Measurements from ENCODE around the gene WIPI1.

Gene WIPI1

GRCh38 chr17:68424861-68425260 is 32.4 kb downstream of the WIPI1 start:
- Histone ChIP-seq H3K36me3 (ENCODE audit: control insufficient read depth, insufficient read depth, low read length) (peaks cover 16% of the 10 kb centered on the region), H3K4me3 (replicated peaks; ENCODE audit: low read depth, low read length) (no peak overlapping the region), H3K27me3 (replicated peaks; ENCODE audit: control insufficient read depth, insufficient read depth, low read length) (no peaks in the 10 kb centered on the region)
- DNase-seq (ENCODE audit: extremely low read depth, insufficient read length), result no peak
- TF ChIP-seq CTCF (IDR thresholded peaks at IDR 0.05; ENCODE audit: insufficient read depth, low read length, poor library complexity, severe bottlenecking), result no peak

- H3K36me3 ChIP-seq (ENCODE audit: control insufficient read depth, insufficient read depth, low read length), result peaks cover 13% of the 10 kb centered on the region
- no peak overlapping the region for H3K4me3 ChIP-seq (replicated peaks; ENCODE audit: low read depth, low read length)
- DNase-seq (ENCODE audit: extremely low read depth, insufficient read length), result no peak
- no peak for TF ChIP-seq CTCF (IDR thresholded peaks at IDR 0.05; ENCODE audit: insufficient read depth, low read length, poor library complexity, severe bottlenecking)
- H3K27me3 ChIP-seq (replicated peaks; ENCODE audit: control insufficient read depth, insufficient read depth, low read length), result no peaks in the 10 kb centered on the region
Measured at GRCh38 chr17:68424203-68424602, 33.1 kb downstream of the WIPI1 start.

- Histone ChIP-seq H3K4me3 (replicated peaks; ENCODE audit: low read depth, low read length) (no peak overlapping the region), H3K27me3 (replicated peaks; ENCODE audit: control insufficient read depth, insufficient read depth, low read length) (no peaks in the 10 kb centered on the region), H3K36me3 (ENCODE audit: control insufficient read depth, insufficient read depth, low read length) (peaks cover 6% of the 10 kb centered on the region)
- no peak for TF ChIP-seq CTCF (IDR thresholded peaks at IDR 0.05; ENCODE audit: insufficient read depth, low read length, poor library complexity, severe bottlenecking)
- DNase-seq (ENCODE audit: extremely low read depth, insufficient read length), result no peak
Measured at GRCh38 chr17:68423251-68423650, 34.0 kb downstream of the WIPI1 start.

DNA sequence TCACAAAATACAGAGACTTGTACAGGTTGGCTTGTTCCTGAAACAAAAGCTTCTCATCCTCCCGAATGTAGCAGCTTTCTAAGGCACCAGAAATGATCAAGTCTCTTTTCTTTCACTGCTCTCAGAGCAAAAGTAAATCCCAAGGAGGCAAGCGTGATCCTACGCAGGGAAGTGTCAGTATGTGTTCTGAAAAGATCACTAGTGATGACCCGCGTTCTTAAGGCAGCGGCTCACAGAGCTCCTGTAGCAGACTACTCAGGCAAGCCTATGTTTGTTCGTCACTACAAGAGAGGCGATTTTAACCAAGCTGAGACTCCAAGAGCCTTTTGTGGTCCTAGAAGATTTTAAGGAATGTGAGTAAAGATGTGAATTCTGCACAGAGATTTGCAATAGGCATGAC is 34.5 kb downstream of the WIPI1 start:
- Histone ChIP-seq H3K36me3 (ENCODE audit: control insufficient read depth, insufficient read depth, low read length) (peaks cover 5% of the 10 kb centered on the region), H3K4me3 (replicated peaks; ENCODE audit: low read depth, low read length) (no peak overlapping the region), H3K27me3 (replicated peaks; ENCODE audit: control insufficient read depth, insufficient read depth, low read length) (no peaks in the 10 kb centered on the region)
- no peak for DNase-seq (ENCODE audit: extremely low read depth, insufficient read length)
- TF ChIP-seq CTCF (IDR thresholded peaks at IDR 0.05; ENCODE audit: insufficient read depth, low read length, poor library complexity, severe bottlenecking), result no peak

DNA sequence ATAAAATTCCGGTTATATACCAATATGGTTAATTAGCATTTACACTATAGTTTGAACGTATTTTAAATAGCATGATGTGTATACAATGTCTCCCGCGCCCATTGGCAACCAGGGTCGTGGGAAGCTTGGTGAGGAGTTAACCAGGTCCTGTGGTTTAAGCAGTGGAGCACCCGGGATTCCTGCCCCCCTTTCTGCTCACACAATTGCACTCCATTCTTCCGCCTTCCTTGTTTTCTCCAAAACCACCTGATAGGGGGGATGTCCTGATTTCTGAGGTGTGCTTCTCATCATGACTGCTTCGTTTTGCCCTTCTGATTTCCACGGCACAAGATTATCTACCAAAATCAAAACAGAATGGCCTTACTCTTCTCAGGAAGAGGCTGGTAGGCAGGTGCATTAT is 35.8 kb downstream of the WIPI1 start:
- TF ChIP-seq CTCF (IDR thresholded peaks at IDR 0.05; ENCODE audit: insufficient read depth, low read length, poor library complexity, severe bottlenecking), result no peak
- DNase-seq (ENCODE audit: extremely low read depth, insufficient read length), result no peak
- H3K36me3 ChIP-seq (ENCODE audit: control insufficient read depth, insufficient read depth, low read length), result peaks cover 4% of the 10 kb centered on the region
- no peak overlapping the region for H3K4me3 ChIP-seq (replicated peaks; ENCODE audit: low read depth, low read length)
- no peaks in the 10 kb centered on the region for H3K27me3 ChIP-seq (replicated peaks; ENCODE audit: control insufficient read depth, insufficient read depth, low read length)

DNA sequence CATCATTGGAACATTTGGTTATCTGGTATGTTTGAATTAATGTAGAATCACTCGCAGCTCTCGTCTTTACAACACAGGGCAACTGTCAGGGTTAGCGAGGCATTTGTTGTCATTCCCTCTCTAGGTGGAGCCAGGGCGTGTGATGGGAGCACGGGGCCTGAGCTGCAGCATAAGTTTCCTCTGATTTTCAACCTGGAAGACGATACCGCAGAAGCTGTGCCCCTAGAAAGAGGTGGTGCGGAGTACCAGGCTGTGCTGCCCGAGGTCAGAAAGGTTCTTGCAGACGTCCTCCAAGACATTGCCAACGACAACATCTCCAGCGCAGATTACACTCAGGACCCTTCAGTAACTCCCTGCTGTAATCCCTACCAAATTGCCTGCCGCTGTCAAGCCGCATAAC is 37.2 kb downstream of the WIPI1 start:
- no peak for DNase-seq (ENCODE audit: extremely low read depth, insufficient read length)

More for the DNA sequence above, 37.2 kb downstream of the WIPI1 start:
- H3K27me3 ChIP-seq (replicated peaks; ENCODE audit: control insufficient read depth, insufficient read depth, low read length), result no peaks in the 10 kb centered on the region
- no peak overlapping the region for H3K4me3 ChIP-seq (replicated peaks; ENCODE audit: low read depth, low read length)
- TF ChIP-seq CTCF (IDR thresholded peaks at IDR 0.05; ENCODE audit: insufficient read depth, low read length, poor library complexity, severe bottlenecking), result no peak
- H3K36me3 ChIP-seq (ENCODE audit: control insufficient read depth, insufficient read depth, low read length), result peaks cover 1% of the 10 kb centered on the region

Measured in GM06990 (cell line).